Stimulated activated naive CD4-positive, alpha-beta T cell treated with Interleukin-2 at 50 U/mL for 16 hours (primary cell): ENCODE data around the gene CHCHD3.
"Not testable (repeated sequence)": the region's sequence is repeated elsewhere in the genome, so short reads cannot be mapped to it uniquely, and the experiment has no call there.

Experiments used
- DNase-seq: peaks from one replicate; lab custom pipeline; 2025; lab: John Stamatoyannopoulos, UW

Gene CHCHD3

DNA sequence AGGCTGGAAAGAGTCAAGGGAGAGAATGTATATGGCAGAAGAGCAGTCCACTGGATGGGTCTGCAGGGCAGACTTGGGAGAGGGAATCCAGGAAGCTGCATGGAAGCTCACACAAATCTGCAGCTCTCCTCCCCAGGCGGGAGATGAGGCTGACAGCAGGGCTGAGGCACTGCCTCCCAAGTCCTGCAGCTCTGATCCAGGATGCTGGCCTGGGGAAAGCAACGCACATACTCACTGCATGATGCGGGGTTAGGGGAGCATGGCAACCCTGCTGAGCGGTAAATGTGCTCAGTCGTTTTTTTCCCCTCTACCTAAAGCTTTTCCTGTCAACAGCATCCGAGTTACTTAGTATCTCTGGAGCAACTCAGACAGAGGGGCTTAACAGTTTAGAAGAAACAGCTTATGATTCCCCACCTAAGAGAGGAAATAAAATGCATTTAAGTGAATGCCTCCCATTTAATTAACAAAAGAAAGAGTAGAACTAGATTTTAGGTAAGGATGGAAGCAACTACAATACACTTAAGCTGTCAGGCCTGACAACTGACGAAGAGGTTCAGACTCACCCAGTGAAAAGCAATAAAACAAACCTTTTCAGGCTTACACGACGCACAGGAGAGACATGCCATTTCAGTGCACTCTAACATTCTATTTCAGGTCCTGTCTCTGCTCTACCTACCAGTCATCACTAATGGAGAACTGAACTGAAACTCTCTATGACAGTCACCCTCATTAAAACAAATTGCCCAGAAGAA is 37.0 kb downstream of the CHCHD3 start:
- no peak for DNase-seq

DNA sequence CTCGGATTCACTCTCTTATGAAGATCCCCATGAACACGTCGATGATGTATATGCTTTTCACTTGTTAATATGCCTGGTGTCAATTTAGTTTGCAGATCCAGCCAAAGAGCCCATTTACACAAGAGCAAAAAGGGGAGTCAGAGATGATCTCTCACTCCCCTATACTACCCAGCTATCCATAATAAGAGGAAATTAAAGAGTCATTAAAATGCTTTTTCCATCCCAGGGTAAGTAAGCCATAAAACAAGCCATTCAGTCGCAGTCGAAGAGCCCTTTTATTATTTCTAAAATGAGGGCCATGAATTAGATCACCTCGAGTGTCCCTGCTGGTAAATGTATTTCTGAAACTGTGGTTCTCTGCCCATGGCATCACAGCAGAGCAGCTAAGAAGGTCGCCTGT is 41.2 kb downstream of the CHCHD3 start:
- no peak for DNase-seq

DNA sequence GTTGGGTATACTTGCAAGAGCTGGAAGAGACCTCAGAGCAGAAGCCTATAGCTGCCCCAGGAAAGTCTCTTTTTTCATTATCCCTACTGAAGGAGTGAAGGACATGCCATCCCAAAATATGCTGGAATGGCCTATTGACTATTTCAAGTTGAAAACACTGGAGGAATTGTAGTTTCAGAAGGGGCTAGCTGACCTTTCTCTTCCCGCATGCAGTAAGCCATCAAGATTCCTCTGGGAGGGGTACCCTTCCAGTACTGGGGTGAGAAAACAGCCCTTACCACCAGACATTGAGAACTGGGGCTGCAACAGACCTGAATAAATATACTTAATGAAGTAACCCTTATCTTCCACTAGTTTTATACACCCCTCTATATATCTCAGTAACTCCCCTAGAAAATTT is 41.7 kb downstream of the CHCHD3 start:
- no peak for DNase-seq

DNA sequence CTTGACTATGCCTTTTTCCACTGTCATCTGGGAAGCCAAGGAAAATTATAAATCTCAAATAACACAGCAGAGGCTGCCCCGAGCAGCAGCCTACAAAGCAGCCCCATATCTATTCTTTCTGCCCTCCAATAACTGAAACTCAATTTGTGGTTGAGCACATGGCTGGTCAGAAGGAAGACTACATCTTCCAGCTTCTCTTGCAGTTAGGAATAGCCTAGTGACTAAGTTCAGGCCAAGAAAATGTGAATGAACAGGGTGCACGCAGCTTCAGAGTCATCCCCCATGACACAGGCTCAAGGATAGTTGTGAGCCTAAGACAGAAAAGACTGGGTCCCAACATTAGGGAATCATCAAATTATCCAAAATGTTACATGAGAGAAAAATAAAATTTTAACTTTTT is 42.3 kb downstream of the CHCHD3 start:
- no peak for DNase-seq

DNA sequence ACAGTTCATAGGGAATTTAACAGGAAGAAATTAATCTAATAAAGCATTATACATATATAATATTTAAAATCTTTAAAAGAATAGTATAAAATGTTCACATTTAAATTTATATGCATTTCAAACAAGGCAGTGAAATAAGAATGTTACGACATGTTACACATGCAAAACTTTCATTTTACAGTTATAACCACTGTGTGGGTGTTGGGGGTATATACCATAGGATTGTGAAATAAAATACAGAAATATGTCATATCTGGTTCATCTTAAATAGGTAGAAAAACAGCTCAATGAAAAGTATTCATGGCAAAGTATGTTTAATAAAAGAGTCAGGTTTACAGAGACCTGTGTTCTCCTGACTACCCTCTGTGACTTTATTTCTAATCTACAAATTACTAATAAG is 45.6 kb downstream of the CHCHD3 start:
- DNase-seq, result no peak

DNA sequence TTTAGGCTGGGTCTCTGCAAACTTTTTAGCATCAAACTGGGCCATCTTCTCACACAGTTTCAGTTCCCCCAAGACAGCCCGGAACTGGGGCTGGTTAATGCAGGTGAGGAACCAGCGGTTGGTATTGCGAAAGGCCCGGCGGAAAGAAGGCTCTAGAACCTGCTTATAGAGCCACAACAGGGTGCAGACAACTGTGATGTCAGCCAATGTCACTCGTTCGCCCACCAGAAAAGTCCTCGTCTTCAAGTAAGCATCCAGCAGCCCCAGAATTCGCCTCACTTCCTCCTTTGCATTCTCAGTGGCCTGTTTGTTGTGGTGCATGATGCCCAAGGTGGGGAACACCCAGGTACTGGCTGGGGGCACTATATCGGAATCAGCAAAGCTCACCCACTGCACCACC is 46.6 kb downstream of the CHCHD3 start:
- not testable (repeated sequence) for DNase-seq

DNA sequence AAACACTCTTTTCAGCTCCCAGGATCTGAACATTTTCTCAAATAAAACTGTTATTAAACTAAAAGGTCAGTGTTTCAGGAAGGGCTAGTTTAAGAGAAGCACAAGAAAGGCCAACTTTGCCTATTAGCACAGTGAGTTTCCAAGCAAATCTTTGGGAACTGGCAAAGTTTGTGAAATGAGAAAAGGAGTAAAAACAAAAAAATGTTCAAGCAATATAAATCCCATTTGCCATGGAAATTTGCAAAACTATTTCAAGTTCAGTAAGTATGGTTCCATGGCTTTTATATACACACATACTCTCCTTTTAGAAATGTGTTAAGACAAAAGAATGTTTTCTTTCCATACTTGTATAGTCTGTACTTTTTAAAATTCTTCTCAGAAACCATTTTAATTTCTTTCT is 51.5 kb downstream of the CHCHD3 start:
- DNase-seq, result no peak

DNA sequence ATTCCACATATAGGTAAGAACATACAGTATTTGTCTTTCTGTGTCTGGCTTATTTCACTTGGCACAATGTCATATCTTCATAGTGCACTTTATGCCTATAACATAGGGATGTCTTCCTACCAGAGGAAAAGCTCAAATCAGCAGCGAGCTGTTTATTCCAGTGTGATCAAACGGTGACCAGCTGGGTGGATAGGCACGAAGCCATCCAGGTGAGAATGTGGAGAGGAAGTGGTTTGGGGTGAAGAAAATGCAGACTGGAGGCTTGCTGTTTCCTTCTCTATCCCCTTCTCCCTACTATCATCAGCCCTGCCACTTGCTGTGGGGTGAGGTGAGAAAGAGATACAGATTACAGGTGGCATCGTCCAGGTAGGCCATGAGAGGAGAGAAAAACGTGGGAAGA is 52.4 kb downstream of the CHCHD3 start:
- DNase-seq, result no peak

DNA sequence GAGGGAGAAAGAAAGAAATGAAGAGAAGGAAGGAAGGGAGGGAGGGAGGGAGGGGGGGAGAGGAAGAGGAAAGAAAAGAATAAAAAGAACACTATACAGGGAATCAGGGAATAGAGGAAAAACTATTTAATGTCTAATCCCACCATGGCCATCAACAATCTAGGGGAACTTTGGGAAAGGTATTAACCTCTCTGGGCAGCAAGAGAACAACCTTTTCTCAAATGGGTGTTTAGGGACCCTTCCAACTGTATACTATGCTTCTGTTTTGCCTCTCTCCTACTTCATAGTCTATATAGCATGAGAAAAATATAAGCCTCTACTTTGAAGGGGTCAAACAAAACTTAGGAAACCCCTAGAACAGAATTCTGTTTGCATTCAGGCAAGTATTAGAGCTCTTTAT is 54.5 kb downstream of the CHCHD3 start:
- no peak for DNase-seq

DNA sequence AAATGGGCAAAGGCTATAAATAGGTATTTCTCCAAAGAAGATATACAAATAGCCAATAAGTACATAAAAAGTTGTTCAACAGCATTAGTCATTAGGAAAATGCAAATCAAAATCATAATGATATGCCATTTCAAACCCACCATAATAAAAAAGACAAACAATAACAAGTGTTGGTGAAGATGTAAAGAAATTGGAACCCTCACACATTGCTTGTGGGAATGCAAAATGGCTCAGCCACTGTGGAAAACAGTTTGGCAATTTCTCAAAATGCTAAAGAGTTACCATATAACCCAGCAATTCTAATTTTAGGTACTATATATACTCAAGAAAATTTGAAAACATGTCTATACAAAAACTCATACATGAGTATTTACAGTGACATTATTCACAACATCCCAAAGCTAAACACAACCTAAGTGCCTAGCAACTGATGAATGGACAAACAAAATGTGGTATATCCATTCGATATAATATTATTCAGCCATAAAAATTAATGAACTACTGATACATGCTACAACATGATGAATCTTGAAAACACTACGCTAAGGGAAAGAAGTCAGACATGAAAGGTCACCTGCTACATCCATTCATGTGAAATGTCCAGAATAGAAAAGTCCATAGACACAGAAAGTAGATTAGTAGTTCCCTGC is 55.6 kb downstream of the CHCHD3 start:
- no peak for DNase-seq

DNA sequence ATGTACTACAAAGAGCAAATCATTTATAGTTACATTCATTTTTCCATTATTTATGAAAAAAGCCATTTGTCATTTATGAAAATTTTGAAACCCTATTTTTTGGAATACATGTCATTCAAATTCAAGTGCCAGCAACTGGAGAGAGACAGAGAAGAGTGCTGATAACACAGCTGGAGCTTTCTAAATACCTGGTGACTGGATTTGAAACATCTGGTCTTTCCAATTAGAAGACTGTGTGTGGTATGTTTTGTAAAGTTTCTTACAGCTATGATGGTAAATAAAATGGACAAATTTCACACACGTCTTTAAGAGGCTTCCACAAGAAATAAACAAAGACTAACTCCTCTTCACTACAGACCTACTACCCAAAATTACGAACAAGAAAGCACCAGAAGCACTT is 56.8 kb downstream of the CHCHD3 start:
- DNase-seq, result no peak

DNA sequence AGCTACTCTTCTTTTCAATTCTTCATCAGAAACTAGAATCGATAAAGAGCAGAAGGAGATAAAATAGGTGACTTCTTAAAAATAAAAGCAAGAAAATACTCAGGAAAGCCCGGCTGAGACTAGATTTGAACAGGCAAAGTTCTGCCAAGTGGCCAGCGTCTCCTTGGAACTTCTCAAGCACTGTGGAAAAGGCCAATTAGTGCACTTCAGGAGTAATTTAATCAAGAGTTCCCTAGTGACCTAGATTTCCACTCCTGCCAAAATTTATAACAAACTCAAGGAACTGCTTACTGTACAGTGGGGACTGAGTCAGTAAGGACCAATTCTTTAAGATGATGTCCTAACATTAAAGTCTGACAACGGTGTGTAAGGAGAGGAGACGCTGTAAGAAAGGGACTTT is 57.3 kb downstream of the CHCHD3 start:
- DNase-seq, result no peak

DNA sequence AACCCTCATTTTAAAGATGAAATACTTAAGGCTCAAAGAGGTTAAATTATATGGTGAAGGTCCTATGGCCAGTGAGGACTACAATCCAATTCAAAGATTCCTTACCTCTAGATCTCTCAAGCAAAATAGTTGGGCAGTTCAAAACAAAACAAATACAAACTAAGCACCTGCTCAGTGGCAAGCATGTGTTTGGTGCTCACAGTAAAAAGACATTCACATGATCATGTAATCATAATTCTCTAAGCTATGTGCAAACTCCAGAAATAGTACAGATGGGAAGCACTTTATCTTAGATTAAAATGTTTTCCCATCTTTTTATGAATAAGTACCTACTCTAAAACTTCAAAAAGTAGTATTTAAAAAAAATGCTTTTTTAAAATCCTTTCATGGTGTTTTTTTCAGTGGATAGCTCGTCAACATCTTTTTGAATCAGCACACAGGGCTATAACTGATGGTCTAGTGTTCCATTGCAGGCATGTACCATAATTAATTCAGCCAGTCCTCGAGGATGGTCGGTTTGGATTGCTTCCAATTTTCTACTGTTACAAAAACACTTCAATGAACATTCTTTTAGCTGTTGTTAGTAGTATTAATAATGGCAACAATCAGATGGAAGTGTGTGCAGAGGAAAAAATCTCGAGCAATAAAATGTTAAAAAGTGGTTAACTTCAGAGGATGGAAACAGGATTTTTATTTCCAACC is 58.4 kb downstream of the CHCHD3 start:
- DNase-seq, result no peak

DNA sequence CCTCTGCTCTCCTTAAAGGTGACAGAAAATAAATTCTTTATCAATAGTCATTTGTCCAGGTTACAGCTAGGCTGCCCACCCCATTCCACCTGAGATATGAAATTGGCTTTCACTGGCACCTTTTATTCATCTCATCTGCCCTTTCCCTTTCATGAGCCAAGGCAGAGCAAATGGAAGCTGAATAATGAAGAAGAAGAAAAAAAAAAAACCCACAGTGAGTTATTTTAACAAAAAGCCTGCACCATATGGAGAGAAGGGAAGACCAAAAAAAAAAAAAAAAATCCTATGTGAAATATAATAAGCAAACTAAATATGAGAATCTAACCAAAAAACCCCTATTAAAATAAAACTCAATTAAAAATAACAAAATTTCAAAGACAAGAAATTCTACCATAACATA is 59.2 kb downstream of the CHCHD3 start:
- DNase-seq, result no peak

DNA sequence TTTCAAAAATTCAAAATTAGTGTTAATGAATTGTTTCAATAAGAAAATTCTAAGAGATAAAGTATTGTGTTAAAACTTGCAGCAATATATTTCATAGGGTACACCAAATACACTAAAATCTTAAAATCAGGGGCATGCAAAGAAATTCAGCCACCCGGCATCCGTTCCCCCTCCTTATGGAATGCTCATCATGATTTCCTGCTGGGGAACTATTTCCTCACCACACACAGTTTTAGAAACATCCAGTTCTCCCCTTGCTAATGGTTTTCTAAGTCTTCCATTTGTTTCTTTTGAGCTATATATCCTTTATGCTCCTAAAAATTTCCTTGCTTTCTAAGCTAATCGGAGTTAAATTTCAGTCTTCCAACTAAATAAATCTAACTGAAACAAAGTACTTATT is 60.7 kb downstream of the CHCHD3 start:
- no peak for DNase-seq

DNA sequence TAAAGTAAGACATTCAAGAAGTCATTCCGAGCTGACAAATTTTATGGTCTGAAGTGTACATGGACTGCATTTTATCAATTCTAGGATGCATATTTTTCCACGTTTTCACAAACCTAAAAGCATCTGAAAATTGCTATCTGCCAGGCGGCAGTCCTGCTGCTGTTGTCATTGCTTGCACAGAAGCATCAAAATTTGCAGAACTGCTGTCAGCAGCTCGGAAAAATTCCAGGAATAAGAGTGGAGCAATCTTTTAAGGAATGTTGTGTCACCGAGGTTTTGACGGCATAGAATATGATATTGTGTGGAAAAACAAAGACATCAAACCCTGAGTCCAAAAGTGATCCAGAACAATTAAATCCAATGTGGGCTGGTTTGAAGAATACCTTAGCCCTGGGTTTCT is 61.4 kb downstream of the CHCHD3 start:
- no peak for DNase-seq

DNA sequence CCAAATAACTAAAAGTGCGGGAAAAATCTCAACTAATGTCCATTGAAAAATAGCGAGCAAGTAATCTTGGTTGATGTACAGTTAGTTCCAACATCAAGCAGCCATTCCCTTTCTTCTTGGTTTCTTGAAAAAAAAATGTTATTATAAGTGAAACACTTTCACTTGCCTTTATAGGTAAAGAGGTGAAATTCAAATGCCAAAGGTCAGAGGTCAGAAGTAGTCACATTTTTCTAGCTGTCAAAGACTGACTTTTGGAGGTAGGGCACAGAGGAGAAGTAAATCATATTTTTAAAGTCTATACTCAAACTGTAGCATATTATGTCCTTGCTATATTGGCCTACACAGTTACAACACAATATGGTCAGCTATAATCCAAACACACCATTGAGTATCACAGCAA is 62.3 kb downstream of the CHCHD3 start:
- no peak for DNase-seq

DNA sequence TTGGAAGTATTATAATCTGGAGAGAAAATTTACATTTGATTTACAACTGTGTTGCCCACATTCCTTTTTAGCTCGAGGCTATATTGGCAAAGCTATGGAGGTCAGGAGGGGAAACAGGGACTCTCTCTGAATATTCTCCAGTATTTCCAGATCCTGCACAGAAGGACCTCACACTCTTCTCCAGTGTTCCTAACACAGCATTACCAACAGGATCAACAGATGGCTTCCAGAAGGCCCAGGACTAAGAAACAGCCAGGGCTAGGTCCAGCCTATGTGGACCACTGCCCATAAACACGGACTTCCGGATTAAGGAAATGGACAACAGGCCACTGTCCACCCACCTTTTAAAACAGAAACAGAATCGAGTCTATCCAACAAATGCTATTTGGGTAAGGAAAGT is 65.3 kb downstream of the CHCHD3 start:
- no peak for DNase-seq

DNA sequence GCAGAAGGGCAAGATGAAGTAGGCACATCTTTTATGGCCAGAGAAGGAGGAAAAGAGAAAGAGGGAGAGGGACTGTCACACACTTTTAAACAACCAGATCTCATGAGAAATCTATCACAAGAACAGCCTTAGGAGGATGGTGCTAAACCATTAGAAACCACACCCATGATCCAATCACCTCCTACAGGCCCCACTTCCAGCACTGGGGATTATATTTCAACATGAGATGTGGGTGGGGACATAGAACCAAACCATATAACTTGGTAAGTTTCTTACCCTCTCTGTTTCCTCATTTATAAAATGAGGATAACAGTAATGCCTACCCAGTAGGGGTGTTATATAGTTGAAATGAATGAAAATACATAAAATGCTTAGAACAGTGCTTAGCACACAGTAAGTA is 66.0 kb downstream of the CHCHD3 start:
- no peak for DNase-seq

DNA sequence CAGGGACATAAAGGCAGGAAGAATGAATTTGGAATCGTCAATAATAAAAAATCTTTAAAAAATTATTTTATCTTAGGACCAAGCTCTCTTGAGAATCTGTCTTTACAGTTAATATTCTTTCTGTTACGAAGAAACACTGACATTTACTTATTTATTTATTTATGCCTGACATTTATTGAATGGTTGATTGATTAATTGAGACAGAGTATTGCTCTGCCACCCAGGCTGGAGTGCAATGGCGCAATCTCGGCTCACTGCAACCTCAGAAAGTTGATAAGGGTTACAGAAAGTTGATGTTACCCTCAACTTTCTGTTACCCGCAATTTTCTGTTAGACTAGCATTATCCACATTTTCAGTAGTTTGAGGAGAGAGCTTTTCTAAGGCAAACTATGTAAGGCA is 70.1 kb downstream of the CHCHD3 start:
- no peak for DNase-seq

DNA sequence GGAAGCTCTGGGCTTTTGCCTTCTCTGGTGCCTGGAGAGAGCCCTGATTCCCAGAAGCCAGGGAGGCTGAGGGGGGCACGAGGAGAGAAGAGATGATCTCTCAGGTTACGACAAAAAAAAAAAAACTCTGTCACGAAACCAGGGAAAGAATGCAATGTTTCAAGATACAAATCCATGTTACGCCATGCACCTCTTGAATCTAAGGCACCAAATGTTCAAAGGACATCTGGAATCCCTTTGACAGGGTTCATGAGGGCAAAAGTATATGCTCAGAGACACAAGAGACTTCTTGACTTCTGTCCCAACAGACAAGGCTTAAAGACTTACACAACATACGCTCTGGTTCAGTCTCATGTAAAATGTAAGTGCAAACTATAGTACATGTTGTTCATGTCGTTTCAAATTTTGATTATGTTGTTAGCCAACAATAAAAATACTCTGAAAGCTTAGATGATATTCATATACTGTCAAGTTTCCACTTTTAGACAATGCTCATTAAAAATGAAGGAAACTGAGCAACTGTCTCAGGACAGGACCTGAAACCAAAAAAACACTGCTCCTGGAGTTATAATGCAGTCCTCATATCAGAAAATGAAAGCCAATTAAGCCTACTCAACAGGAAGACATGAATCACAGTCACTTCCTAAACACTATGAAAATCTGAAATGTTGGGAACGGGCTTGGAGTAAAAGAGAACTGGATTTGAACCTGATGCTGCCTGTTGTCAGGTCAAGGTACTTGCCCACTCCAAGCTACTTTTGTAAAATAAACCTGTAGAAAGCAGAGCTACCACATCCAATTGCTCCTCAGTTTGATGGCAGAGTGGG is 72.3 kb downstream of the CHCHD3 start:
- no peak for DNase-seq

DNA sequence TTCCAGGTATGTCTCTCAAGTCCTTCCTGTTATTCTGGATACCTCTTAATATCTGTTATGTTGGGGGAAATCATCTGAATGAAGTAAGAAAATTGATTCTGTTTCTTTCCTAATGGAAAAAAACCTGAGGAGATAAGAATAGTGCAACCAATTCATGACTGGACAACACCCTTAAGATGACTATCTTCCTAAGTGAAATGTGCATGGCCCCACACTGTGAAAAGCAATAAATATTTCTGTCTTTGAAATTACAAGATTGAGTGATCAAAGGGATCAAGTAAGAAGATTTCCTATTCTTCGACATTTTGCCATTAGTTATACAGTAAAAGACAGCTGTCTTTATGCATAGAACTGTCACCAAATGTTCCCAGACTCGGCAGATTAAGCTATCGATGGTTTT is 73.9 kb downstream of the CHCHD3 start:
- DNase-seq, result no peak
